DMS79 (cell line): ENCODE results near the gene GAS7.

ENCODE experiments used
- DNase-seq: peaks from one replicate; lab custom pipeline; 2025; lab: John Stamatoyannopoulos, UW

GAS7 gene

GRCh38 chr17:10200016-10200415 lies 1.6 kb upstream of the GAS7 start:
- DNase-seq, result no peak

- no peak for DNase-seq
These were observed 491 bp downstream of the GAS7 start for GRCh38 chr17:10197721-10198508.

GRCh38 chr17:10197362-10197720 lies 1.1 kb downstream of the GAS7 start:
- no peak for DNase-seq

- DNase-seq, result no peak
These were observed 1.5 kb downstream of the GAS7 start for GRCh38 chr17:10196941-10197340.

- DNase-seq, result no peak
These were observed 2.0 kb downstream of the GAS7 start for GRCh38 chr17:10196384-10196895.

GRCh38 chr17:10195090-10195805 lies 3.2 kb downstream of the GAS7 start:
- DNase-seq, result no peak

GRCh38 chr17:10193632-10194031 lies 4.8 kb downstream of the GAS7 start:
- no peak for DNase-seq

- DNase-seq, result no peak
These were observed 5.4 kb downstream of the GAS7 start for GRCh38 chr17:10192972-10193371.

- DNase-seq, result no peak
These were observed 5.9 kb downstream of the GAS7 start for GRCh38 chr17:10192461-10192860.

- DNase-seq, result no peak
These were observed 10.9 kb downstream of the GAS7 start for GRCh38 chr17:10187456-10187855.

GRCh38 chr17:10186771-10187410 lies 11.5 kb downstream of the GAS7 start:
- DNase-seq, result no peak

GRCh38 chr17:10183931-10184930 lies 14.2 kb downstream of the GAS7 start:
- no peak for DNase-seq

GRCh38 chr17:10182785-10183184 lies 15.6 kb downstream of the GAS7 start:
- no peak for DNase-seq

GRCh38 chr17:10178506-10178991 lies 19.9 kb downstream of the GAS7 start:
- DNase-seq, result no peak

GRCh38 chr17:10177913-10178505 lies 20.4 kb downstream of the GAS7 start:
- no peak for DNase-seq

- DNase-seq, result no peak
These were observed 21.1 kb downstream of the GAS7 start for GRCh38 chr17:10177131-10177912.

- no peak for DNase-seq
These were observed 24.5 kb downstream of the GAS7 start for GRCh38 chr17:10173913-10174312.

- no peak for DNase-seq
These were observed 25.6 kb downstream of the GAS7 start for GRCh38 chr17:10172778-10173177.

- no peak for DNase-seq
These were observed 26.1 kb downstream of the GAS7 start for GRCh38 chr17:10172241-10172741.

GRCh38 chr17:10171581-10171981 lies 26.8 kb downstream of the GAS7 start:
- DNase-seq, result no peak
